ENCODE measurements around the gene WFIKKN1.

WFIKKN1 gene

DNA sequence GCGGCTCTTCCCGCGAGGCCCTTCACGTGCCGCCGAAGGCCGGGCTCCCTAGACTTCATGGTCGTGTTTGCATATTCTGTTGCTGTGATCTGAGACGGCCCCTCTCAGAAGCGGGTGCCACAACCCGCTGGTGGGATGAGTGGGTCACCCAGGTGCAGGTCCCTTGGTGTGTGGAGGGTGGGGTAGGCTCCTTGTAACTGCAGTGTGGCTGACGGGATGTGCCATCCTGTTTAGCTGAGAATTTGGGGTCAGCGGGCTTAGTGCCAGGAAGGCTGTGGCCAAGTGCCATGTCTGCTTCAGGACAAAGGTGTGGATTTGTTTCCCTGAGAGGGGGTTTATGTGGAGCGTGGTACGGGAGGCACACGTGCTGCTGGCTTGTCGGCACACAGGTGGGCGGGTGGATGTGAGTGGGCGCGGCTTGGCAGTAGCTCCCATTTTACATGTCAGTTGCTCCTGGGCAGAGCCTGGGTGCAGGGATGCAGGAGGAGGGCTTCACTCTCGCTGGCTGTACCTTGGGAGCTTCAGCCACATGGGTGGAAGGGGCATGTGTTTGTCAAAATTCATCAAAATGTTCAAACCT, 9.2 kb upstream of the WFIKKN1 start:
- no peak for DNase-seq (ENCODE audit: low read depth in 2 of 2, low spot score in 1 of 2)

DNA sequence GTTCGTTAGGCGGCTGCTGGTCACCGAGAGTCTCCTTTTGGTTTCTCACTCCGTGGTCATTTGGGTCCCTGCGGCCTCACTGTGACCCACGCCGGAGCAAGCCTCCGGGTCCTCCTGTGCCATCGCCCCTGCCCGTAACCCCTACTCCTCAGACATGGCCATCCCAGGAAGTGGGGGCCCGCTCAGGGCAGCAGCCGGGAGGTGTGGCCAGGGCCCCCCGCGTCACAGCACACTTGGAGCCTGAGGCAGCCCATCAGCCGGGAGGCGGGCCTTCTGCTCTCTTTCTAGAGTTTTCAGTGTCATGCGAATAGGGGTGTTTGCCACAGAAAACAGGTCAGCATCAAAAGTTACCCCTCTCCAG, 7.9 kb upstream of the WFIKKN1 start:
- DNase-seq (ENCODE audit: low read depth in 2 of 2, low spot score in 1 of 2) = no peak

DNA sequence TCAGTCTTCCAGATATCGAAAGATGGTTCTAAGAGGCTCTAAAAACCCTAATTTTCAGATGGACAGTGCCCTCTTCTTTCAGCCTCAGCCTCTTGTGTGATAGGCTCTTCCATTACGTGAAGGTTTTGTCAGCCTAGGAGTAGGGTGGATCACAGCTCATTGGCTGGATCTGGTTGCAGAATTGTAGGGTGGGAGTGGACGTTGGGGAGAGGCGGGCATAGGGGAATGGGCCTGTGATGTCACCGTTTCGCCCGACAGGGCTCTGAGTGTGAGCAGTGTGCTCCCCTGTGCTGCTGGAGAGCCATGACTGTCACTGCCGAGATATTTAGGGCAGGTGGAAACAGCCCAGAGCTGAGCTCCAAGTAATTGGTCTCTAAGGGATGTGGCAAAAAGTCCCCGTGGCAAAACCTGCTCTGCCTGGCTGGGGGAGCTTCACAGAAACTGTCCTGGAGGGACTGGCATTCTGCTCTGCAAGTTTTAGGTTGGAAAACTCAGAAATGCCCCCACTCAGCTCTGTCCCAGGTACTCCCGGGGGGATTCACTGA, 6.2 kb upstream of the WFIKKN1 start:
- DNase-seq (ENCODE audit: low read depth in 2 of 2, low spot score in 1 of 2) = no peak

DNA sequence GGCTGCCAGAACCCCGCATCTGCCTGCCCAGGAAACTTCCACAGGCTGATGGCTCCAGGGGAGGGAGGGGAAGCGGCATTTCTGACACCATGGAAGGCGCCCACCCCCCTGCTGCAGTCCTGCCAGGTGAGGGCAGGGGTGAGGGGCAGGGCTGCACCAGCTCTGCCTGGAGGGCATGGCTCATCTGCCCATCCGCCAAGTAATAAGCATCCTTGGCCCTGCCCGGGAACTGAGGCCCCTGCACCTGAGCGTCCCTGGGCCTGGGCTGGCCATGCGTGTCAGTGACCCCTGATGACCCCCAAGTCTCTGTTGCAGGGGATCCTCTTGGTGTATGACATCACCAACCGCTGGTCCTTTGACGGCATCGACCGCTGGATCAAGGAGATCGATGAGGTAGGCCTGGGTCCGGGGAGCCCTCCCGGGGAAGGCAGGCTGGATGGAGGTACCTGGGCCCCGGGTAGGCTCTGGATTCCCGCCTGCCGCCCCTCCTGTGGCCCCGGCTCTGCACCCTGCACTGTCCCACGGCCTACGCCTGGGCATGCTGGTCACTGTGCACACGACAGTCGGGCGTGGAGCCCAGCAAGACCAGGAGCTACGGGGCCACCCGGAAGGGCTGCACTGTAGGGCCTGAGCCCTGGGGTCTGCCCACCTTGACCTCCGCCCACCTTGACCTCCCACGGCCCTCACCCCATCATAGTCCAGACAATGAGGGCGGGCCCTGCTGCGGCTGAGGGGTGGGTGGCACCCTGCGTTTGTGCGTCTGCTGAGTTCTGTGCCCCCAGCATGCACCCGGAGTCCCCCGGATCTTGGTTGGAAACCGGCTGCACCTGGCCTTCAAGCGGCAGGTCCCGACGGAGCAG, 5.4 kb upstream of the WFIKKN1 start:
- no peak for DNase-seq (ENCODE audit: low read depth in 2 of 2, low spot score in 1 of 2)

DNA sequence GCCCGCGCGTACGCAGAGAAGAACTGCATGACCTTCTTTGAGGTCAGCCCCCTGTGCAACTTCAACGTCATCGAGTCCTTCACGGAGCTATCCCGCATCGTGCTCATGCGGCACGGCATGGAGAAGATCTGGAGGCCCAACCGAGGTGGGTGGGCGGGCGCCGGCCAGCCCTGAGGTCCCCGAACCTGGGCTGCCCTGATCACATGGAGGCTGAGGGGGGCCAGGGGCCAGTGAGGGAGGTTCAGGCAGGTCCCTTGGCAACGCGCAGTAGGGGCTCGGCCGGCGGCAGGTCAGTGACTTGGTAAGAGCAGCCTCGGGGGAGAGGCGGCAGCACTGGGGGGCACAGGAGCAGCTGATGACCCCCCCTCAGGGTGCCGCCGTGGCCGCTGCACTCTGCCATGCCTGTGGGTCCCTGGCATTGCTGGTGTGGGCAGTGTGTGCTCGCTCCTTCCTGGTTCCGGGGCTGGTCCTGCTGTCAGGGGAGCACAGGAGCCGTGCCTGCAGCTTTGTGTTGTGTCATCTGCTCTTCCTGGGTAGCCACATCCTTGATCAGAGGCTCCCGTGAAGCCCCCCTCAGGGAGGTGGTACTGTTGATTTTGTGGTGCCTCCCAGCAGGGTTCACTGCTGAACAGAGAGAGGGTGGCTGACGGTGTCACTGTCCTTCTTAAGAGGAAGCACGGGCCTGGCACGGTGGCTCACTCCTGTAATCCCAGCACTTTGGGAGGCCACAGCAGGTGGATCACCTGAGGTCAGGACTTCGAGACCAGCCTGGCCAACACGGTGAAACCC, 4.6 kb upstream of the WFIKKN1 start:
- DNase-seq (ENCODE audit: low read depth in 2 of 2, low spot score in 1 of 2) = no peak

DNA sequence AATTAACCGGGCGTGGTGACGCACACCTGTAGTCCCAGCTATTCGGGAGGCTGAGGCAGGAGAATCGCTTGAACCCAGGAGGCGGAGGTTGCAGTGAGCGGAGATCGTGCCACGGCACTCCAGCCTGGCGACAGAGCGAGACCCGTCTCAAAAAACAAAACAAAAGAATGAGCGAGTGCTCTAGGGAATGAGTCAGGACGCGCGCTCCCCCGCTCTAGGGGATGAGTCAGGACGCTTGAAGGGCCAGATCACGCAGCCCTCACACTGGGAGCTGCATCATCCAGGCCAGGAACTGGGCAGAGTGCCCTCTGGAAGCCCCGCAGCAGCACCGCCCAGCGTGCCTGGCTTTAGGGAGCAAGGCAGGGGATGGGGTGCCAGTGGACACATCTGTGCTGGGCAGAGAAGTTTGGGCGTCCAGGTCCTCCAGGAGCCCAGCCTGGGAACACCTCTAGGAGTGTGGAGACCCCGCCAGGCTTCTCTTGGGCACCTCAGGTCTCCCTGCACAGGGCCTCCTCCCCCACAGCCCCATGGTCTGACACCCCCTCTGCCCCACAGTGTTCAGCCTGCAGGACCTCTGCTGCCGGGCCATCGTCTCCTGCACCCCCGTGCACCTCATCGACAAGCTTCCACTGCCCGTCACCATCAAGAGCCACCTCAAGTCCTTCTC, 3.9 kb upstream of the WFIKKN1 start:
- no peak for DNase-seq (ENCODE audit: low read depth in 2 of 2, low spot score in 1 of 2)

DNA sequence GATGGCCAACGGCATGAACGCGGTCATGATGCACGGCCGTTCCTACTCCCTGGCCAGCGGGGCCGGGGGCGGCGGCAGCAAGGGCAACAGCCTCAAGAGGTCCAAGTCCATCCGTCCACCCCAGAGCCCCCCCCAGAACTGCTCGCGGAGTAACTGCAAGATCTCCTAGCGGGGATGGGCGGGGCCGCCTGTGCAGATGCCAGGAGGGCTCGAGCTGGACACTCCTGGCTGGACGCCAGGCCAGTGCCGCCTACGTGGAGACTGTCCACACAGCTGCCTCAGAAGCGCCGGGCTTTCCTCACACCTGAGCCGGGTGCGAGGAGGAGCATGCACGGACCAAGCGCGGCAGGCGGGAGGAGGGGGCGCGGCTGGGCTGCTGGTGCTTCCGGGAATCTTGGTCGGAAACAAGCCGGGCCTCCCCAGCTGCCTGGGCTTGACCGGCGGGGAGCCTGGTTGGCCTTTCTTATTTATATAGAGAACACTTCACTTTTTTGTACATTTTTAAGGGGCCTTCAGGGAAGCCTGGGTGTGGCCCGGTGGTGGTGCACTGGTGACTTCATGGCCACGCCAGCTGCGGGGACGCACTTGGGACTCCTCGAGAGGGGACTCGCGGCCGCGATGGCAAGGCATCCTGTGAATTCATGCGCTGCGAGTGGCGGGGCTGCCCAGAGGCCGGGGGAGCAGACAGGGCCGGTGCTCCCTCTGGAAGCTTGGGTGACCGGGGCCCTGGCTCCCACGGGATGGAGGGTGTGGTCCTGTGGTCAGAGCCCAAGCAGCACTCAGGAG, 3.1 kb upstream of the WFIKKN1 start:
- no peak for DNase-seq (ENCODE audit: low read depth in 2 of 2, low spot score in 1 of 2)

DNA sequence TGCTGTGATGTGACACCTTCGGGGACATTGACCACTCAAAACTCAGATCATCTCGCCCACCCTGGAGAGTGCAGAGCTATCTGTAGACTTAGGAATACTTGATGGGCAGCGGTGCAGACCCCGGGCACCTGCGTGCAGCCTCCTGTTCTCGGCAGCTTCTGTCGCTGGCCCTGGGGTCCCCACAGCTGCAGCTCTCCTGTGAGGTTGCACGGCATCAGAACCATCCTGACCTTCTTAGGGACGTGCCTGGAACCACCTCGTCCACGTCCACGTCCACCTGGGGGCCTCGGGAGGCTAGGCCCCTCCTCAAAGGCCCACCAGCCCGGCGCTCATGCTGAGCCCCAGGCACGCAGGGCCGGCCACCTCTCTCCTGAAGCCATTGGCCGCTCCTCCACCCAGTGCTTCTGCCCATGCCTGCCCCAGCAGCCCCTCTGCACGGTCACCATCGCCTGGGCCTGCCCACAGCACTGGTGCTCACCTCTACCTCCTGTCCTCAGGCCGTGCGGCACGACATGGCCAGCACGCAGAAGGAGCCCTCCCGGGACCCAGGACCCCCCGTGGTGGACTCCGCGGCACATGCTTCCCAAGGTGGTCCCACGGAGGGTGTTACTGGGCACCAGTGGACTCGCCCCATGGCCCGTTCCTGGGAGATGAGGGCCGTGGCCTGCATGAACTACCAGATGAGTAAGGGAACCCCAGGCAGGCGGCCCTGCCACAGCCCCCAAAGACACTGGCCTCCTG, 2.3 kb upstream of the WFIKKN1 start:
- no peak for DNase-seq (ENCODE audit: low read depth in 2 of 2, low spot score in 1 of 2)

DNA sequence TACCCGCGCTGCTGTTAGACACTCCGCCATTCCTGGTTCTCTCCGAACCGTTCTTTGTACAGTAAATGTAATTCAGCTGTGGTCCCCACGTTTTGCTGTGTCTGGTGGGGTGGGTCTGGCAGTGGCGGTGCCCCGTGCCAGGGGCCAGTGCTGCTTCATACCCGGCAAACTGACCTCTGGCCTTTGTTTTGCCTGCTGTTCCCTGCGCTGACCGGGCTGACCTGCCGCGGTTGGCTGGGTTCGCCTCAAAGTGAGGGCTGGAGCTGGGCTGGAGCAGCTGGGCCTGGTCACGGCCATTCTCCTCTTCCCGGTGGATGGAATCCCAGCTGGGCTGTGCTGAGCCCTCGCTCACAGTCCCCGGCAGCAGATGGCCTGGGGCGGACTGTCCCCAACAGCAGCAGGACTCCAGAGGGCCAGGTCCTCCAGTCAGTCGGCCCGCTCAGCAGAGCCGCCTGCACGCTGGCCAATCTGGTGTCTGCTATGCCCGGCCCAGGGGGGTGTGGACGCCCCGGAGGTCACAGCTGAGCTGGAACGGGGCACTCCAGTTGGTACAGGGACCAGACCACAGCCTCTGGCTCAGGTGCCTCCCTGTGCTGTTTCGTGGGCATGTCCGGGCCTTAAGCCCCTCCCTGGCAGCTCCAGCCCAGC, 1.5 kb upstream of the WFIKKN1 start:
- DNase-seq (ENCODE audit: low read depth in 2 of 2, low spot score in 1 of 2) = no peak

DNA sequence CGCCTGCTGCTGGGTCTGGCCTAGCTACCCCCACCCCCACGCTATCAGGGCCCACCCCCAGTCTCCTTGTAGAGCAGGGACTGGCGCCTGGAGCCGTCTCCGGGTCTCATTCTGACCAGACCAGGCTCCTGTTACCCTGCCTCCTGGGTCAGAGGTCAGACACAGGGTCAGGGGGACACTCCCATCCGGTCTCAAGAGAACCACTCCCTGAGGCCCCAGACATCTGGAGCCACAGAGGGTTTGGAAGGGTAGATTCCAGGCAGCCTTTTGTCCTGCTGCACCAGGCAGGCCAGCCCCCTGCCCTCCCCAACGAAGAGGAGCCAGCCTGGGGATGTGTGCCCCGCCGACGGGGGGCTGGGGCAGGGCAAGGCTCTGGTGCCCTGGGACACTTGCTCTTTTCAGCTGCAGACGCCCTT, 944 bp upstream of the WFIKKN1 start:
- DNase-seq (ENCODE audit: low read depth in 2 of 2, low spot score in 1 of 2) = no peak

DNA sequence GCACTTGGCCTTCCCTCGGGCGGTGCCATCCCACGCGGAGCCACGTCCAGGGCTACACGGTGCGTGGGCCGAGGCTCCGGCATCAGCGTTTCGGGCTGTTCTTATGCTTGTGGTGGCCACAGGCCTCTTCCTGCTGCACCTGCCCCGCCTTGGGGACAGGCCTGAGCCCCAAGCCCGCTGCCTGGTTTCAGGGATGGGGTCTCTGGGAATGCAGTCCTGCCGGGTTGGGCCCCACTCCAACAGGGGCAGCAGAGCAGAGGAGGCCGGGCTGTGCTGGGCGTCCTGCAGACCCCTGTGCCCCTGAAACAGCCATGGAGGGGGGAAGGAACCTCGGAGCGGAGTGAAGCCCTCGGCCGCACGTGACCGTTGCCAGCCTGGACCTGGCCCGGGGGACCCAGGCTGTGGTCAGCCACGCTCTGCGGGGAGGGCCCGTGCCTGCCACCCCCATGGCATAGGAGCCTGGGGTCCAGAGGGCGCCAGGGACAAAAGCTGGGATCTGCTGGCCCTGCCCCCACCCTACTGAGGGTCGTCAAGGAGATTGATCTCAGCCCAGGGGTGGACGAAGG, 453 bp upstream of the WFIKKN1 start:
- no peak for DNase-seq (ENCODE audit: low read depth in 2 of 2, low spot score in 1 of 2)

DNA sequence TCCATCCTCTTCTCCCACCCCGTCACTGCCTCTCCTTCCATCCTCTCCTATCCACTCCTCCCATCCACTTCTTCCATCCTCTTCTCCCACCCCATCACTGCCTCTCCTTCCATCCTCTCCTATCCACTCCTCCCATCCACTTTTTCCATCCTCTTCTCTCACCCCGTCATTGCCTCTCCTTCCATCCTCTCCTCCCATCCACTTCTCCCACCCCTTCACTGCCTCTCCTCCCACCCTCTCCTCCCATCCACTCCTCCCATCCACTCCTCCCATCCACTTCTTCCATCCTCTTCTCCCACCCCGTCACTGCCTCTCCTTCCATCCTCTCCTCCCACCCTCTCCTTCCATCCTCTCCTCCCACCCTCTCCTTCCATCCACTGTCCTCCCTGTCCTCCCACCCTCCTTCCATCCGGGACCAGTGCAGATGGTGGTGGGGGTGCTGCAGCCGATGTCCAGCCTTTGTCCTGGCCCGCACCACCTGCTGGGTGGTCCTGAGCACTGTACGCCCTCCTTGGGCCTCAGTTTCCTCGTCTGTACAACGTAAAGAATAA, 1.1 kb downstream of the WFIKKN1 start:
- no peak for DNase-seq (ENCODE audit: low read depth in 2 of 2, low spot score in 1 of 2)

DNA sequence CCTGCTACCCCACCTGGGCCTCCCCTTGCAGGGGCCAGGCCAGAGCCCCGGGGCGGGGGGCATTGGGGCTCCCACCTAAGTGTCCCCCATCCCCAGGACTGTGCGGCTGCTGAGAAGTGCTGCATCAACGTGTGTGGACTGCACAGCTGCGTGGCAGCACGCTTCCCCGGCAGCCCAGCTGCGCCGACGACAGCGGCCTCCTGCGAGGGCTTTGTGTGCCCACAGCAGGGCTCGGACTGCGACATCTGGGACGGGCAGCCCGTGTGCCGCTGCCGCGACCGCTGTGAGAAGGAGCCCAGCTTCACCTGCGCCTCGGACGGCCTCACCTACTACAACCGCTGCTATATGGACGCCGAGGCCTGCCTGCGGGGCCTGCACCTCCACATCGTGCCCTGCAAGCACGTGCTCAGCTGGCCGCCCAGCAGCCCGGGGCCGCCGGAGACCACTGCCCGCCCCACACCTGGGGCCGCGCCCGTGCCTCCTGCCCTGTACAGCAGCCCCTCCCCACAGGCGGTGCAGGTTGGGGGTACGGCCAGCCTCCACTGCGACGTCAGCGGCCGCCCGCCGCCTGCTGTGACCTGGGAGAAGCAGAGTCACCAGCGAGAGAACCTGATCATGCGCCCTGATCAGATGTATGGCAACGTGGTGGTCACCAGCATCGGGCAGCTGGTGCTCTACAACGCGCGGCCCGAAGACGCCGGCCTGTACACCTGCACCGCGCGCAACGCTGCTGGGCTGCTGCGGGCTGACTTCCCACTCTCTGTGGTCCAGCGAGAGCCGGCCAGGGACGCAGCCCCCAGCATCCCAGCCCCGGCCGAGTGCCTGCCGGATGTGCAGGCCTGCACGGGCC, 1.9 kb downstream of the WFIKKN1 start:
- DNase-seq (ENCODE audit: low read depth in 2 of 2, low spot score in 1 of 2) = no peak

DNA sequence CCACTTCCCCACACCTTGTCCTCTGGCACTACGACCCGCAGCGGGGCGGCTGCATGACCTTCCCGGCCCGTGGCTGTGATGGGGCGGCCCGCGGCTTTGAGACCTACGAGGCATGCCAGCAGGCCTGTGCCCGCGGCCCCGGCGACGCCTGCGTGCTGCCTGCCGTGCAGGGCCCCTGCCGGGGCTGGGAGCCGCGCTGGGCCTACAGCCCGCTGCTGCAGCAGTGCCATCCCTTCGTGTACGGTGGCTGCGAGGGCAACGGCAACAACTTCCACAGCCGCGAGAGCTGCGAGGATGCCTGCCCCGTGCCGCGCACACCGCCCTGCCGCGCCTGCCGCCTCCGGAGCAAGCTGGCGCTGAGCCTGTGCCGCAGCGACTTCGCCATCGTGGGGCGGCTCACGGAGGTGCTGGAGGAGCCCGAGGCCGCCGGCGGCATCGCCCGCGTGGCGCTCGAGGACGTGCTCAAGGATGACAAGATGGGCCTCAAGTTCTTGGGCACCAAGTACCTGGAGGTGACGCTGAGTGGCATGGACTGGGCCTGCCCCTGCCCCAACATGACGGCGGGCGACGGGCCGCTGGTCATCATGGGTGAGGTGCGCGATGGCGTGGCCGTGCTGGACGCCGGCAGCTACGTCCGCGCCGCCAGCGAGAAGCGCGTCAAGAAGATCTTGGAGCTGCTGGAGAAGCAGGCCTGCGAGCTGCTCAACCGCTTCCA, 2.7 kb downstream of the WFIKKN1 start:
- DNase-seq (ENCODE audit: low read depth in 2 of 2, low spot score in 1 of 2) = no peak

DNA sequence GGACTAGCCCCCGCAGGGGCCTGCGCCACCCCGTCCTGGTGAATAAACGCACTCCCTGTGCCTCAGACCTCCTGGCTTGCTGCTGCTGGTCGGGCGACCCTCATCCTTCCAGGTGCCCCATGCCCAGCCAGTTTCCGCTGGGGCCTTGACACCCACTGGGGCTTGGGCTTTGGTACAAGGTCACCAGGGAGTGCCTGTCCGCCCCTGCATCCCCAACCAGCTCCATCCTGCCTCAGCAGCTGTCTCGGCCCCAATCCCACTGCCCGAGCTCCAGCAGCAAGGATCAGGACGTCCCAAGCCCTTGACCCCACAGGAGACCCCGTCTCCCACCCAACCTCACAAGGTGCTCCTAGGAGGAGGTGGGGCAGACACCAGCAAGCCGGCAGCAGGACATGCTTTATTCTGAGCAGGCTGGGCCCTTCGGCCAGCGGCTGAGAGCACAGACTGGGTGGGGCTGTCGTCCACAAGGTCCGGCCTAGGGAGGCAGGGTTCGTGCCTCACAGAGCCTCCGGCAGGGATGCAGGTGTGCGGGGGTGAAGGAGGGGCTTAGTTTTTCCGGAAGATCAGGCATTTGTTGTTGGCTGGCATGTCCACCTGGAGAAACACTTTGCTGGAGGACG, 3.4 kb downstream of the WFIKKN1 start:
- DNase-seq (ENCODE audit: low read depth in 2 of 2, low spot score in 1 of 2) = no peak

DNA sequence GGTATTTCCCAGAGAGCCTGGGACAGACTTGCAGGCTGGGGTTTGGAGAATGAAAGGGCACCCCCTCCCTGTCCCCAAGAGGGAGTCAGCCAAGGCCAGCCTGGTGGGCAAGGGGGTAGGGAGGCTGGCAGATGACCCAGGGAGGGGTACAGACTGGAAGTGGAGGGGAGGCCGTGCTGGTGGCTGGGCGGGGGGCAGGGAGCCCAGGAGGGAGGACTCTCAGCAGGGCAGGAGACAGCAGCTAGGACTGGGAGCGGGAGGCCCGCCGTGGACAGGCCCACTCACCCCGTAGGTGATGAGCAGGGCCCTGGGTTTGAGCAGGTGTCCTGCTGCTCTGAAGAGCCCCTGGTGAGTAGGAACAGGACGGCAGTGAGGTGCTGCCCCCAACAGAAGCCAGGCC, 4.2 kb downstream of the WFIKKN1 start:
- DNase-seq (ENCODE audit: low read depth in 2 of 2, low spot score in 1 of 2) = no peak
